Upper lobe of right lung (tissue), 1 donor: ENCODE data around the gene RAB11FIP2. TPM values are rescaled to one million over a fixed set of nuclear protein-coding genes. Genes with fewer than 3 reads are reported as not detected.

Experiments
- ATAC-seq: fragments of 200-7000 bp; cut with Tn5 transposase; one replicate; pipeline ENCODE4 v1.9.1; 2020; ENCODE audit warnings: mild to moderate bottlenecking, moderate library complexity
- DNase-seq: peaks from one replicate; pipeline ENCODE4 v3.0.0-alpha.2; 2020
- H3K27ac ChIP-seq: fragments of 200-600 bp; one replicate; pipeline ENCODE4 v1.8.0; 2022
- H3K27me3 ChIP-seq: fragments of 200-600 bp; one replicate; pipeline ENCODE4 v1.8.0; 2022; ENCODE audit warnings: mild to moderate bottlenecking
- H3K36me3 ChIP-seq: fragments of 200-600 bp; one replicate; pipeline ENCODE4 v1.8.0; 2022
- H3K4me1 ChIP-seq: fragments of 200-600 bp; one replicate; pipeline ENCODE4 v1.8.0; 2022
- H3K4me3 ChIP-seq: fragments of 200-600 bp; one replicate; pipeline ENCODE4 v1.8.0; 2022; ENCODE audit warnings: mild to moderate bottlenecking
- H3K9me3 ChIP-seq: fragments of 200-600 bp; one replicate; pipeline ENCODE4 v1.8.0; 2022
- intact Hi-C: fragments of 100-400 bp; cut with DNase I; formaldehyde crosslinking; loops from one replicate; pipeline ENCODE4 v1.11.0; 2022
- total RNA-seq: library from RNA; stranded (reverse); fragmentation: NEBNext Ultra II Directional; extraction: Animal tissue kit (Norgen Biotek cat#: 25700); gene quantifications from one replicate; pipeline ENCODE4 v1.2.1, GENCODE V29; 2021
- TF ChIP-seq, protein P1 (sequence below): fragments of 200-600 bp; IDR thresholded peaks from one replicate; pipeline ENCODE4 v1.8.0; 2022; ENCODE audit warnings: antibody characterized with exemption
- donor health status: DM: no; HTN: yes; CAD: no; lungs with severe emphysema.

Gene RAB11FIP2
- total RNA-seq, 1 donor from 2014 or later: 27.6 TPM

DNA sequence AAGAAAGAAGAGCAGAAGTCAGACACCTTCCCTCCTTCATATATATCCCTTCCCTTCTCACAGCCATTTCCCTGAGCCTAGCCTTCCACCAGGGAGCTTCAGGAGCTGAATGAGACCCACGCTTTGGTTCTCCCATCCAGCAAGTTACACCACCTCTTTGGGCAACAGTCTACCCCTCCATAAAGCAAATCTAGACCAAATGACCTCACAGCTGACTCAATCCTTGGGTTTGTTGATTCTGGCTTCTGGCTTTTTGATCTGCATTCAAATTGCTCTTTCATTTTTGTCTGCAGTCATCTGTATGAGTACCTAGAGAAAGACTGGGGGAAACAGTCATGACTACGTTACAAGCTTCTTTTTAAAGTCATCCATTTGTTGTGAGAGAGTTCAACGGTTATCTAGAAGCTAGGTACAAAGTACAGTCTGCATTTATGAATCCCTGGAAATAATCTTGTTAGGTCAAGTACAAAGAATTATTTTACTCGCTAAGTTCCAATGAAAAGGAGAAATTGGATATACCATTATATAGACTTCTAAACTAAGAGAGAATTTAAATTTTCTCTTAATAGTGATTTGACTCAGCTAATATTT lies 86.3 kb downstream of the RAB11FIP2 start:
- intact Hi-C loops: no loop called here
- Histone ChIP-seq H3K27me3 (no peaks in the 10 kb centered on the region), H3K4me3 (no peak overlapping the region), H3K4me1 (no peaks in the 10 kb centered on the region), H3K27ac (no peak overlapping the region), H3K9me3 (no peaks in the 10 kb centered on the region), H3K36me3 (no peaks in the 10 kb centered on the region)
- TF ChIP-seq, protein P1, sequence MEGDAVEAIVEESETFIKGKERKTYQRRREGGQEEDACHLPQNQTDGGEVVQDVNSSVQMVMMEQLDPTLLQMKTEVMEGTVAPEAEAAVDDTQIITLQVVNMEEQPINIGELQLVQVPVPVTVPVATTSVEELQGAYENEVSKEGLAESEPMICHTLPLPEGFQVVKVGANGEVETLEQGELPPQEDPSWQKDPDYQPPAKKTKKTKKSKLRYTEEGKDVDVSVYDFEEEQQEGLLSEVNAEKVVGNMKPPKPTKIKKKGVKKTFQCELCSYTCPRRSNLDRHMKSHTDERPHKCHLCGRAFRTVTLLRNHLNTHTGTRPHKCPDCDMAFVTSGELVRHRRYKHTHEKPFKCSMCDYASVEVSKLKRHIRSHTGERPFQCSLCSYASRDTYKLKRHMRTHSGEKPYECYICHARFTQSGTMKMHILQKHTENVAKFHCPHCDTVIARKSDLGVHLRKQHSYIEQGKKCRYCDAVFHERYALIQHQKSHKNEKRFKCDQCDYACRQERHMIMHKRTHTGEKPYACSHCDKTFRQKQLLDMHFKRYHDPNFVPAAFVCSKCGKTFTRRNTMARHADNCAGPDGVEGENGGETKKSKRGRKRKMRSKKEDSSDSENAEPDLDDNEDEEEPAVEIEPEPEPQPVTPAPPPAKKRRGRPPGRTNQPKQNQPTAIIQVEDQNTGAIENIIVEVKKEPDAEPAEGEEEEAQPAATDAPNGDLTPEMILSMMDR: no peak
- ATAC-seq: no peak
- DNase-seq: no peak

- no peaks in the 10 kb centered on the region for H3K9me3 ChIP-seq
- H3K4me1 ChIP-seq: no peaks in the 10 kb centered on the region
These were observed 89.8 kb downstream of the RAB11FIP2 start for GRCh38 chr10:117956972-117957371.

GRCh38 chr10:117955176-117955575 lies 91.6 kb downstream of the RAB11FIP2 start:
- ATAC-seq (no peak), DNase-seq (no peak)
- no peak overlapping the region for H3K4me3 ChIP-seq
- H3K4me1 ChIP-seq: no peaks in the 10 kb centered on the region
- H3K27me3 ChIP-seq: no peaks in the 10 kb centered on the region
- no peaks in the 10 kb centered on the region for H3K36me3 ChIP-seq
- intact Hi-C loops: no loop called here
- TF ChIP-seq, protein P1: no peak
- no peaks in the 10 kb centered on the region for H3K9me3 ChIP-seq
- H3K27ac ChIP-seq: no peak overlapping the region

More at GRCh38 chr10:117956972-117957371, 89.8 kb downstream of the RAB11FIP2 start:
- Histone ChIP-seq H3K27ac (no peak overlapping the region), H3K4me3 (no peak overlapping the region), H3K27me3 (no peaks in the 10 kb centered on the region), H3K36me3 (no peaks in the 10 kb centered on the region)
- TF ChIP-seq, protein P1: no peak
- ATAC-seq (no peak), DNase-seq (no peak)
- intact Hi-C loops: no loop called here
